Mesothelial cell of epicardium (in vitro differentiated cells): ENCODE data around the gene MACROH2A1. TPM values are rescaled to one million over a fixed set of nuclear protein-coding genes. Genes with fewer than 3 reads are reported as not detected.

Experiments used
- DNase-seq, 2 experiments: peaks; one replicate each; pipeline ENCODE4 v3.0.0; 2021; ENCODE audit warnings: low spot score in 2 of 2; ENCODE audit not compliant: unreplicated experiment in 2 of 2
- H3K27ac Mint-ChIP-seq: 2 replicates; pipeline ENCODE4 v1.8.0; 2021; ENCODE audit warnings: mixed read lengths
- H3K27me3 Mint-ChIP-seq: 2 replicates; pipeline ENCODE4 v1.8.0; 2021; ENCODE audit warnings: low read depth, mixed read lengths
- H3K36me3 Mint-ChIP-seq: 2 replicates; pipeline ENCODE4 v1.8.0; 2021; ENCODE audit warnings: mixed read lengths
- H3K4me1 Mint-ChIP-seq: 2 replicates; pipeline ENCODE4 v1.8.0; 2021; ENCODE audit warnings: mixed read lengths
- H3K4me3 Mint-ChIP-seq: 2 replicates; pipeline ENCODE4 v1.8.0; 2021; ENCODE audit warnings: mild to moderate bottlenecking, moderate library complexity, mixed read lengths
- H3K9me3 Mint-ChIP-seq: 2 replicates; pipeline ENCODE4 v1.8.0; 2021; ENCODE audit warnings: mixed read lengths
- CTCF ChIP-seq: fragments of 200-600 bp; sonication (generic); IDR thresholded peaks from one replicate; pipeline ENCODE4 v1.5.0; 2021; ENCODE audit warnings: antibody characterized with exemption; ENCODE audit not compliant: unreplicated experiment
- total RNA-seq: library from RNA; stranded (reverse); gene quantifications from 3 replicates; pipeline ENCODE4 v1.2.1, GENCODE V29; 2021

Gene MACROH2A1
- total RNA-seq, 1 donor from 2014 or later, result 276 TPM

- no peak overlapping the region for H3K27ac Mint-ChIP-seq
- H3K36me3 Mint-ChIP-seq, result no peaks in the 10 kb centered on the region
- peaks cover 15% of the 10 kb centered on the region for H3K4me1 Mint-ChIP-seq
- H3K9me3 Mint-ChIP-seq, result no peaks in the 10 kb centered on the region
- no peak for DNase-seq
- no peaks in the 10 kb centered on the region for H3K27me3 Mint-ChIP-seq
- TF ChIP-seq CTCF, result no peak
- H3K4me3 Mint-ChIP-seq, result no peak overlapping the region
Measured at GRCh38 chr5:135322744-135323143, 76.3 kb downstream of the MACROH2A1 start.

DNA sequence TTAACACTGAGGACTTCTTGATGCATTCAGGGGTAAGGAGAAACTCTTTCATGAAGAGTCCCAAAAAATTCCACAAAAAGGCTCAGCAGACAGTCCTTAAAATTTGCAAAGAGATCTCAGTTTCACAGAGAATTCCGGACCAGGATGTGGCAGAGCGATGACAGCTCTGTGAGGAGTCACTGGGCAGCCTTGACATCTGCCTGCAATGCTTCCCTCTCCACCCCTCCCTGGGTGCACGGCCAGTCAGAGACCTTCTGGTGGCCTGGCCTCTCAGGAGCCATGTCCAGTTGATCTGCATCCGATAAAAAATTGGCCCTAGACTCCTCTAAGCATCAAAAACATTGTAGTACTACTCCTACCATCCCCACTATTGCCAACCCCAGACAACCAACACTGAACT is 76.8 kb downstream of the MACROH2A1 start:
- no peak for DNase-seq
- H3K4me1 Mint-ChIP-seq, result peaks cover 15% of the 10 kb centered on the region
- no peak for TF ChIP-seq CTCF
- H3K36me3 Mint-ChIP-seq, result no peaks in the 10 kb centered on the region
- H3K4me3 Mint-ChIP-seq, result no peak overlapping the region
- no peaks in the 10 kb centered on the region for H3K27me3 Mint-ChIP-seq
- H3K27ac Mint-ChIP-seq, result no peak overlapping the region
- H3K9me3 Mint-ChIP-seq, result no peaks in the 10 kb centered on the region

DNA sequence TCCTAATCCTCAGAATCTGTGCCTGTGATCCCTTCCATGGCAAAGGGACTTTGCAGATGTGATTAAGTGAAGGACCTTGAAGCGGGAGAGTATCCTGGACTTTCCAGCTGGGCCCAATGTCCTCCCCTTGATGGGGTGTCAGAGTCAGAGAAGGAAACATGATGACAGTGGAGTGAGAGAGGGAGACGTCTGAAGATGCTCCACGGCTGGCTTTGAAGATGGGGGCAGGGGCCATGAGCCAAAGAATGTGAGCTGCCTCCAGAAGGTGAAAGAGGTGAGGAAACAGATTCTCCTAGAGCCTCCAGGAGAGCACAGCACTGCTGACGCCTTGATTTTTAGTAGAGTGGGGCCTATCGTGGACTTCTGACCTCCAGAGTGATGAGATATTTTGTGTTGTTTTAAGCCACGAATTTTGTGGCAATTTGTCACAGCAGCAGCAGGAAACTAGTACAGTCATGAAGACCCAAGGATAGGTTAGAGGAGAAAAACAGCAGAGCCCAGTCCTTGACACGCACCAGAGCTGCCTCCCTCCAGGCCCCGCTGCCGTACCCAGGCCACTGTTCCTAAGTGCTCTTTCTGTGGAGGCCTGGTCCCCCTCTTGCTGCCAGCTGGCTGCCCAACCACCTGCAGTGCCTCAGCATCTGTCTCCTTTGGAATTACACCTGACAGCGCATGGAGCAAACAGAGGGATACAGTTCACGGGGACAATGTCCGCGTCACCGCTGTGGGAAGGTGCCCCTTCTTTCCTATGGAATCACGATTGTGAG is 78.1 kb downstream of the MACROH2A1 start:
- no peaks in the 10 kb centered on the region for H3K36me3 Mint-ChIP-seq
- H3K27ac Mint-ChIP-seq, result no peak overlapping the region
- H3K4me3 Mint-ChIP-seq, result no peak overlapping the region
- peaks cover 4% of the 10 kb centered on the region for H3K9me3 Mint-ChIP-seq
- no peak for TF ChIP-seq CTCF
- peaks cover 15% of the 10 kb centered on the region for H3K4me1 Mint-ChIP-seq
- H3K27me3 Mint-ChIP-seq, result no peaks in the 10 kb centered on the region
- DNase-seq, result no peak

DNA sequence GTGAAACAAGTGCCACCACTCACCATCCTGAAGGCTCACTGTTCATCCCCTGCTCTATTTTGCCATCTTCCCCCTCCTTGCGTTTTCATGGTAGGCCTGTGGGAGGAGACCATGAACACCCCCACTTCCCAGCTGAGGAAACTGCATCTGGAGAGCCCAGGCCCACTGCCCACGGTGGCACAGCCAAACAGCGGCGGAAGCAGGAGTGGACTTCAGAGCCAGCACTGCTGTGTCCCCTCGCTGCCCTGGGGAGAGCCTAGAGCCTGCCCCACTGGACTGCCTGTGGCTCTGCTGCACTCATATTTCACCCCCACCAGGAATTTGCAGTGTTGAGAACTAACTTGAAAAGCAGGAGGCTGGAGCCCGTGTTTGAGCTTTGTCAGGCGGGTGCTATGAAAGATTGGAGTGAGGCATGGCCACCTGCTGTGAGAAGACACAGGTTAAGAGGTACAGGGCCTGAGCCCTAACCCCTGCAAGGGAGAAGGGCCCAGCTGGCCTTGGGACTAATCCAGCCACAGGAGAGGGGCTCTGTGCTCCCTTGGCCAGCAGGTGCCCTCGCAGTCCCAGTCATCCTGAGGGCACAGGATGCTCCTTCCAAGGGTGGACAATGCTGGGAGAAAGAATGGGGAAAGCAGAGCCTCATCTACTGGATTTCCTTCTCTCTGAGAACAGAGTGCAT is 79.0 kb downstream of the MACROH2A1 start:
- DNase-seq, result peak in 1 of 2 experiments; percentile 8
- no peak overlapping the region for H3K4me3 Mint-ChIP-seq
- TF ChIP-seq CTCF, result no peak
- H3K4me1 Mint-ChIP-seq, result peaks cover 9% of the 10 kb centered on the region
- no peak overlapping the region for H3K27ac Mint-ChIP-seq
- peaks cover 4% of the 10 kb centered on the region for H3K9me3 Mint-ChIP-seq
- no peaks in the 10 kb centered on the region for H3K36me3 Mint-ChIP-seq
- no peaks in the 10 kb centered on the region for H3K27me3 Mint-ChIP-seq

- Mint-ChIP-seq H3K36me3 (no peaks in the 10 kb centered on the region), H3K9me3 (peaks cover 4% of the 10 kb centered on the region), H3K4me3 (no peak overlapping the region), H3K4me1 (peaks cover 8% of the 10 kb centered on the region), H3K27me3 (no peaks in the 10 kb centered on the region), H3K27ac (no peak overlapping the region)
- DNase-seq, result no peak
- TF ChIP-seq CTCF, result no peak
Measured at GRCh38 chr5:135319458-135319857, 79.6 kb downstream of the MACROH2A1 start.
